ENCODE data around the gene ENKD1.

DNA sequence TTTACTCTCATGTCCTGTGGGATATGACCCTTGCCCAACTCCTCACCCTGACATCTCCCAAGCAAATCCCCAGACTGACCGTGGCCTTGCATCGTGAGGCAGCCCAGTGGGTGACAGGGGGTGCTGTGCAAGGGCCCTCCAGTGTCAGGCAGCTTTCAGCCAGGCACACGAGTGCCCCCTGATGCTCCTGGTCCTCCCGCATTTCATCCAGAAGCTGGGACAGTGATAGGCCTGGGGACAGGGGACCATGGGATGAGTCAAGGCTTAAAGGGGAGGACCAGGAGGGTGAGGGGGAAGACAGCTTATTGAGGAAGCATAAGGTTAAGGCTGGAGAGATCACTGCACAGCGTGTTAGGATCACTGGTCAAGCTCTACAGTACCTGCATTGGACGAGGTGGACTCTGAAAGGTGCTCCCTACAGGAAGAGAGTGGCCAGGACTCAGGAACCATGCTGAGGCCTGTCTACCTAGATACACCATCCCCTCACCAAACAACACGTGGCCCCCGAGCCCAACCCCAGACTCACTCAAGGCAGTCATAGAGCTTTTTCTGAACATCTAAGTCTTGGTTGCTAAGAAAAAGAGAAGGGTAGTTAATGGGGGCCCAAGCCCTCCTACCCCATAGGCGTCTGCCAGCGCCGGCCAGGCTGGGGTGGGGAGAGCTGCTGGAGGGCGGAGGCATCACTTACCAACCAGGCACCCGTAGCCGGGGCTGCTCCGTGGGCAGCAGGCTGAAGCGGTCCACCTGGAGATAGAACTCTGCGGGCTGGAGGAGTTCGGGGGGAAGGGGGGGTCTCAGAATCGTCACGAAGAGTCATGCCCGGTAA, 7.5 kb downstream of the ENKD1 start:
- TF ChIP-seq, protein P1, sequence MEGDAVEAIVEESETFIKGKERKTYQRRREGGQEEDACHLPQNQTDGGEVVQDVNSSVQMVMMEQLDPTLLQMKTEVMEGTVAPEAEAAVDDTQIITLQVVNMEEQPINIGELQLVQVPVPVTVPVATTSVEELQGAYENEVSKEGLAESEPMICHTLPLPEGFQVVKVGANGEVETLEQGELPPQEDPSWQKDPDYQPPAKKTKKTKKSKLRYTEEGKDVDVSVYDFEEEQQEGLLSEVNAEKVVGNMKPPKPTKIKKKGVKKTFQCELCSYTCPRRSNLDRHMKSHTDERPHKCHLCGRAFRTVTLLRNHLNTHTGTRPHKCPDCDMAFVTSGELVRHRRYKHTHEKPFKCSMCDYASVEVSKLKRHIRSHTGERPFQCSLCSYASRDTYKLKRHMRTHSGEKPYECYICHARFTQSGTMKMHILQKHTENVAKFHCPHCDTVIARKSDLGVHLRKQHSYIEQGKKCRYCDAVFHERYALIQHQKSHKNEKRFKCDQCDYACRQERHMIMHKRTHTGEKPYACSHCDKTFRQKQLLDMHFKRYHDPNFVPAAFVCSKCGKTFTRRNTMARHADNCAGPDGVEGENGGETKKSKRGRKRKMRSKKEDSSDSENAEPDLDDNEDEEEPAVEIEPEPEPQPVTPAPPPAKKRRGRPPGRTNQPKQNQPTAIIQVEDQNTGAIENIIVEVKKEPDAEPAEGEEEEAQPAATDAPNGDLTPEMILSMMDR (IDR thresholded peaks at IDR 0.05 in 2 of 3, conservative IDR thresholded peaks at IDR 0.05 in 1 of 3; ENCODE audit: control insufficient read depth in 2 of 3, extremely low read depth in 1 of 3, insufficient read depth in 1 of 3, low read depth in 3 of 3, low read length in 3 of 3), result no peak
- no peak for TF ChIP-seq CEBPB (IDR thresholded peaks at IDR 0.05; ENCODE audit: borderline replicate concordance in 1 of 2, low read depth in 2 of 2, low read length in 2 of 2)
- no peak for TF ChIP-seq RUNX3 (IDR thresholded peaks at IDR 0.05; ENCODE audit: low read length)

Measured in GM12878 (cell line).